ENCODE measurements around the gene HES1. TPM values are rescaled to one million over a fixed set of nuclear protein-coding genes. Genes with fewer than 3 reads are reported as not detected.
A peak's percentile ranks its signal among the peaks of the same experiment; 100 is the strongest.

Gene HES1
- total RNA-seq (2013; cell fraction: nucleolus; rRNA removed): 12.9 and 16.0 TPM in 2 replicates
- total RNA-seq (2014; rRNA removed): 4.5 and 4.6 TPM in 2 replicates
- total RNA-seq (2014; rRNA removed; fragmentation: Illumina TruSeq; extraction: Trizol): 2.4 and 2.9 TPM in 2 replicates
- total RNA-seq (2021): 4.7 TPM in 2 replicates
- polyA plus RNA-seq (2011; ENCODE audit: low read depth): 1.5 TPM
- polyA plus RNA-seq (2011; rRNA removed): 0.39 and 0.46 TPM in 2 replicates
- 0.48 and 0.69 TPM in 2 replicates for polyA plus RNA-seq (2011; cell fraction: cytosol; rRNA removed)
- polyA plus RNA-seq (2011; cell fraction: nucleus; rRNA removed): 0.56 and 1.1 TPM in 2 replicates
- 2.6 and 6.0 TPM in 2 replicates for polyA plus RNA-seq (2012)
- polyA plus RNA-seq (2014; fragmentation: Illumina TruSeq; extraction: Trizol): 2.2 and 2.8 TPM in 2 replicates
- 1 to 10 TPM in 1 of 2 experiments, under 1 TPM in 1; 0.99 to 1.3 TPM for polyA plus RNA-seq (2014; fragmentation: Nextera tagmentation; extraction: Ambion mirVana)
- 4.5 and 5.3 TPM in 2 replicates for polyA plus RNA-seq (2014; rRNA removed)
- polyA plus RNA-seq (2016; fragmentation: Nextera tagmentation; extraction: Ambion mirVana): 1 to 10 TPM; 1.1 to 3.2 TPM
- 0.22 and 0.41 TPM in 2 replicates for polyA minus RNA-seq (2011; rRNA and poly(A)+ RNA removed)
- polyA minus RNA-seq (2011; cell fraction: cytosol; rRNA and poly(A)+ RNA removed): not detected in 2 replicates
- polyA minus RNA-seq (2011; cell fraction: nucleus; rRNA and poly(A)+ RNA removed): 0.57 and 1.1 TPM in 2 replicates
- Bru-seq, nascent RNA: percentile 77 among the genes with signal in this experiment
- BruChase-seq, experiment 1, labeled RNA remaining after a 6-hour chase: percentile 57 among the genes with signal in this experiment
- percentile 68 among the genes with signal in this experiment for BruChase-seq, experiment 2, labeled RNA remaining after a 2-hour chase
- long read RNA-seq, experiment 1, partial matches to known transcripts: 1 of 1 reads
- long read RNA-seq, experiment 1, other reads (novel, unspliced or antisense): 0 of 1 reads
- long read RNA-seq, experiment 2, partial matches to known transcripts: 2 of 2 reads
- long read RNA-seq, experiment 2, other reads (novel, unspliced or antisense): 0 of 2 reads

GRCh38 chr3:194135806-194136518, at the start of gene HES1:
HES1 (plus strand) TSS chr3:194136148; CDS start chr3:194136381, 233 bp downstream.
- BruUV-seq (replicated peaks): no TSS peak
- whole genome bisulfite sequencing (ENCODE audit: insufficient coverage, insufficient replicate concordance, low lambda C conversion rate, missing lambda C conversion rate): 2% methylated on average over 29 of the region's 29 CpGs
- Histone ChIP-seq H3K4me2 (ENCODE audit: control insufficient read depth, insufficient read depth) (peak within 1 kb of the TSS; percentile 94), H3K4me1 (ENCODE audit: control insufficient read depth, insufficient read depth, low read length) (peaks cover 23% of the 10 kb centered on the region), H3K79me2 (ENCODE audit: control insufficient read depth, insufficient read depth, low read length) (no peaks in the 10 kb centered on the region), H3K9me3 (replicated peaks; ENCODE audit: control insufficient read depth, insufficient read depth, low read length) (peaks cover 4% of the 10 kb centered on the region; the same call in 2 of the 3 replicates), H3K27ac (ENCODE audit: control insufficient read depth, insufficient read depth) (0 out of 2 replicates have a peak within 1 kb of the TSS, but pooled peaks have one; percentile 13), H3K4me3 (peak within 1 kb of the TSS; percentile 82), H4K20me1 (ENCODE audit: control insufficient read depth, insufficient read depth) (no peaks in the 10 kb centered on the region), H2AFZ (ENCODE audit: control insufficient read depth, low read depth, low read length) (peak within 1 kb of the TSS; percentile 46), H3K9ac (ENCODE audit: control insufficient read depth, insufficient read depth, low read length) (peak within 1 kb of the TSS; percentile 42), H3K36me3 (ENCODE audit: control insufficient read depth in 2 of 2, insufficient read depth in 2 of 2, low read length in 1 of 2) (no peaks in the 10 kb centered on the region), H3K27me3 (replicated peaks in 1 of 2; ENCODE audit: control insufficient read depth in 2 of 2, insufficient read depth in 2 of 2, low read length in 1 of 2) (peaks cover 3% of the 10 kb centered on the region in 2 experiments; a peak in 3 of 4 replicates)
- ATAC-seq (peak; percentile 43), DNase-seq (ENCODE audit: low read depth, low spot score) (peak; percentile 61), FAIRE-seq (no peak)
- POLR2A ChIA-PET: interaction anchor here (0.6 kb wide), 1 partner anchor 536 kb away, joined by 3 read pairs; no protein-coding TSS in a partner anchor
- in situ Hi-C loops (cut with MboI) (loop anchor here (5.0 to 10.0 kb wide), 2 partner anchors 171 to 351 kb away; no protein-coding TSS in a partner anchor), intact Hi-C loops (cut with micrococcal nuclease; ENCODE audit: unreplicated experiment) (loop anchor here (1.0 to 5.0 kb wide), 5 partner anchors 66 to 469 kb away; no protein-coding TSS in a partner anchor)
- RAD21 ChIA-PET (ENCODE audit: unreplicated experiment): interaction anchor here (1.0 to 1.5 kb wide), 6 partner anchors 31 to 180 kb away, joined by 3 to 5 read pairs (median 4); no protein-coding TSS in a partner anchor
- CTCF ChIA-PET: interaction anchor here (0.8 to 1.6 kb wide), 7 partner anchors 8 to 472 kb away, joined by 3 to 5 read pairs (median 4); no protein-coding TSS in a partner anchor
- SMC1A ChIA-PET (ENCODE audit: uncharacterized antibody, unreplicated experiment): interaction anchor here (1.4 to 4.2 kb wide), 7 partner anchors 7 to 470 kb away, joined by 3 to 18 read pairs (median 4); no protein-coding TSS in a partner anchor
- peak; percentile 64; the same call in 1 of the 3 replicates for TF ChIP-seq POU2F2 (IDR thresholded peaks at IDR 0.05; ENCODE audit: borderline replicate concordance, low read depth, low read length)
- TF ChIP-seq E4F1 (IDR thresholded peaks at IDR 0.05; ENCODE audit: borderline replicate concordance, partially characterized antibody): no peak
- TF ChIP-seq TCF3 (IDR thresholded peaks at IDR 0.05; ENCODE audit: borderline replicate concordance, insufficient read depth, low read depth, low read length): peak; percentile 56; the same call in 1 of the 2 replicates
- peak; percentile 91 for TF ChIP-seq POLR2AphosphoS5 (IDR thresholded peaks at IDR 0.05; ENCODE audit: low read length)
- TF ChIP-seq MTA3 (IDR thresholded peaks at IDR 0.05; ENCODE audit: borderline replicate concordance, low read length): no peak
- TF ChIP-seq NBN (IDR thresholded peaks at IDR 0.05): 0 out of 2 replicates have a peak, but pooled peaks have one; percentile 31
- no peak for TF ChIP-seq HDAC2 (IDR thresholded peaks at IDR 0.05)
- TF ChIP-seq SREBF2 (IDR thresholded peaks at IDR 0.05; ENCODE audit: low read length): no peak
- TF ChIP-seq ZNF687 (IDR thresholded peaks at IDR 0.05): peak; percentile 28; the same call in 1 of the 2 replicates
- no peak for TF ChIP-seq CREM (IDR thresholded peaks at IDR 0.05; ENCODE audit: low read depth)
- no peak for TF ChIP-seq RAD21 (IDR thresholded peaks at IDR 0.05; ENCODE audit: insufficient read depth, low read depth, low read length)
- TF ChIP-seq SIN3A (IDR thresholded peaks at IDR 0.05; ENCODE audit: low read depth, low read length): 0 out of 2 replicates have a peak, but pooled peaks have one; percentile 30

Measured in GM12878 (cell line).